Lower leg skin (tissue), 3 donors: ENCODE measurements around the gene CYSTM1.

Experiments used
- CTCF ChIP-seq, 3 donors: fragments of 450-650 bp; IDR thresholded peaks; one replicate each; pipeline ENCODE4 v1.5.1; 2016; ENCODE audit warnings: antibody characterized with exemption in 3 of 3, mild to moderate bottlenecking in 3 of 3, moderate library complexity in 2 of 3
- POLR2A ChIP-seq, 2 donors: fragments of 450-650 bp; IDR thresholded peaks; one replicate each; pipeline ENCODE4 v1.6.1; 2016 to 2017; ENCODE audit warnings: antibody characterized with exemption in 2 of 2, mild to moderate bottlenecking in 1 of 2, moderate library complexity in 1 of 2

- TF ChIP-seq POLR2A (IDR thresholded peaks at IDR 0.05) (no peak), CTCF (IDR thresholded peaks at IDR 0.05) (no peak)
Observed at GRCh38 chr5:140140435-140140834, 34.6 kb upstream of the CYSTM1 start.
